Stimulated activated CD8-positive, alpha-beta memory T cell treated with anti-CD3 and anti-CD28 coated beads, Interleukin-4, amount 100 ng/mL, for 48 hours (primary cell): ENCODE measurements around the gene TBX18.

ENCODE experiments used
- DNase-seq: peaks from one replicate; pipeline ENCODE4 v3.0.0-alpha.2; 2020

Gene TBX18

DNA sequence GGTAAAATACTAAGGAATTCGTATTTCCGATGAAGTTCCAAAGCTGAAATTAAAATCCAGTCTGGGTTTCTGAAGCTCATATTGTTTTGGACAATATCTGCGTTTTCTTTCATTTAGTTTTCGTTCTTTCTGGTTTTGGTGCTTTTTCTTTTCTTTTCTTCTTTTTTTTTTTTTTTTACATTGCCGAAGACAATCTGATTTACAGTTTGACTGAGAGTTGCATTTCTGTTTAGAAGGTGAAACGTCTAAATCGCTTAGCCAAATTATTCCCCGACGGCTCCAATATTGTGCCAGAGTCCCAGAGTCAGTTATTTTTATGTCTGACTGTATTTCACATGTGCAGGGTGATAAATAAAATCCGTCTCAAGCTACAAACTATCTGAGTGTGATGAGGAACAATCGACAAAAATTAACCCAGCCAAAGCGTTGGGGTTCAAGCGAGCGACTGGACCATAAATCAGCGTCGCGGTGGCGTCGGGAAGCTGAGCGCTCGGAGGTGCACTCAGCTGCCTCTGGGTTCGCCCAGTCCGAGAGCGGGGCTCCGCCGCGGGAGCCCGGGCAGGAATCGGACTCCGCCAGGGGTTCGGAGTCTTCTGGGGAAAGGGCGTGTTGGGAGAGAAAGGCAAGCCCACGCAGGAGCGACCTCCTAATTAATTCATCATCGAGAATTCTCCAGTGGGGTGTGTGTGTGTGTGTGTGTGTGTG lies 8.2 kb upstream of the TBX18 start:
- no peak for DNase-seq

DNA sequence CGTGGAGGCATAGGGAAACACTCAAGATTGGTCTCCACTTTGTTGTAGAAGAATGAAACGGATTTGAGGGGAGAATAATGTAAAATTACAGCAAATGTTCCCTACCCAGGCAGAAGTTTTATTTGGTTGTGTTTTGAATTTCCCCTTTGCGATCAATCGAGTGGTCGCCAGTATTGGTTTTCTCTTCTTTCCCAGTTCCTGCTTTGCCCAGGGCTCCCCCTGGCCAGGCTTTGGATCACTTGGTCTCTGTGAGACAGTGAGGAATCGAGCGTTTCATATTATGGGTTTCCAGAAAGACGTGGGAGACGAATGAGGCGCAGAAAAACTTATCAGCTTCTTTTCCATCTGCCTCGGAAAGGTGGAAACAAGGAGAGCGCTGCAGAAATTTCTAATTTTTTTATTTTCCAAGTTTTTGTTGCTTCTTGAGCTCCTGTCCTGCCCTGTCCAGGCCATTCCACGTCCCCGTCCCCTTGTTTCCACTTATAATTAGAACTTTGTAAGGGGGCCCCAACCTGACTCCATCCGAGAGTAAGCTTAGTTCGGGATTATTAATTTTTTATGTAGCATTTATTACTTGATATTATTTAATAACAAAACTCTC lies 7.5 kb upstream of the TBX18 start:
- DNase-seq: no peak

DNA sequence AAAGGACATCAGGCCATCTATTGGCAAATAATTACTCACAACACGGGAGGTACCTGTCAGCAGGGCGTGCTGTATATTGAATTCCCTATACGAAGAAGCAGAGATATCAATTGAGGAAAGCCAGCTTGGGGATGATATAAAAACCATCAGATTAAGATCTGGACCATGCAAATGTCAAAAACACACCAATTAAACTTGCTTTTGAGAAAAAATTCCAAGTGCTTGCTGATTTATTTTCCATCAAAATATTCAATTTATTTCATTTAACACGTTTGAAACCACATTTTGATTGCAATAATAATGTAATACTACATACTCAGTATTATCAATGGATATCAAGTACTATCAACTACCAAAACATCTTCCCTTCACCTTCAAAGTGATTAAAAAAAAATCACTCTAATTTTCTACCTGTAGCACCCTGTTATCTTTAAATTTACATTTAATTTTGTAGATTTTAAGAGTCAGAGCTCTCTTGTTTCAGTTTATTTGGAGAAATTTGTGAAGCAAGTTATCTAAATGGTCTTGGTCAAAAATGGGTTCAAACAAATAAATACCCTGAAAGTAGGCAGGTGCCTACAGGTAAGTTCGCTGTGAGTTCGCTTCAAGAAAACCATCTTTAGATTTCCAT lies 6.8 kb upstream of the TBX18 start:
- DNase-seq: no peak

DNA sequence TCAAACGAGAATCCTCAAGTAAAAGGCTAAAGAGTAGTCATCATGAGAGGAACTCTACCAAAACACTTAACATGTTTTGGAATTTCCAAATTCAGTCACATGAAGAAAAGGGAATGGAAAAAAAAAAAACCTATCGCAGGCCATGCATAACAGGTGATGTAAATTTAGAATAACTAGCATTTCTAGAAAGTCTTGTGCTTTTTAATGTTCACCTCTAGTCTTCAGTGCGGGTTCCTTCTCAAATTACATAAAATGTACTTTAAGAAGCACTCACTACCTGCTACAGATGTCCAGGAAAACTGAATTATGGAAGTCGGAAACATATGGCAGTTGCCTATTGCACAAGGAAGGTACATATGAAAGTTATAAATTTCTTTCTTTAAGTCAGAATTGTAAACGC lies 6.1 kb upstream of the TBX18 start:
- no peak for DNase-seq

DNA sequence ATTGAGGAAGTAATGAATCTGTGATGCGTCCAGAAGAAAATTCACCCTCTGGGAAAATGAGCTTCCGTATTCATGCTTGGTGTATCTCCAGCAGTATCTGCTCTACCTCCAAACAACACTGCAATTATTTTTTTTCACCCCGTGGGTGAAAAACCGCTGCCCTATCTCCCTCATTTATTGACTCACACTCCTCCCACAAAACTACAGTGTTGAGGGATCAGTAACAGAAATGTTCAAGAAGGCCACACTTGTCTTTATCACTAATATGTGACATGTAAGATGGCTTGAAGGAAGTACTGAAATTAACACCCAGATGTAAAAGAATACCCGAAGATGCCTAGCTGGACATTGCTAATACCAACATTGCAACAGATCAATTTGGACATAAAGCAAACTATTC lies 4.9 kb upstream of the TBX18 start:
- no peak for DNase-seq

DNA sequence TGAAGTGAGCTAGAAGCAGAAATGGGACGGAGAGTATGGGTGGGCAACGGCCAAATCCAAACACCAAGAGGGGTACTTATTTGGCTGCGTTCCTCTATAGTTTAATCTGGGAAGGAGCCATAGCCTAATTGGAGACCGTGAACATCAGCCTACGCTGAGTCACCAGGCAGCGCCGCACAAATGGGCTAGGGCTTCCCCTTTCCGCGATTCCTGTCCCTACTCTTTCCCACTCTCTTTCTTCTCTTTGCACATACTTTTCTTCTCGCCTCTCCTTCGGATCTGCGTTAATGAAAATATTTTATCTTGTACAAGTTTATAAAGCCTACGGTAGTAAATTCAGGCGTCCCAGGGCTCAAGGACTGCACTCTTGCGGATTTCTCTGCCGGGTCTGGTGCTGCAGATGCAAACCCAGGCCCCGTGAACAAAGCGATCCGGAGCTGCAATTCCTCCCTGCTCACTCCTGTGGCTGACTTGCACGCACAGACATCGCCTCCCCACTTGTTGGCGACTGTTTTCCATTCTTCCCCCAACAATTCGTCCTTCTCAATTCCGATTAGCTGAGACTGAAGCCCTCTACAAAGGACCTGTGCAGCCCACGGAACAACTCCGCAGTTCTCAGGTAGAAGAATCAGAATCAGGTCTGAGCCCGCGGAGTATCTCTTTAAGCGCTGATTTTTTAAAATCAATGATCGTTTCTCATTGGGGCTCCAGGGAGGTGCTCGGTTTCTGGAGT lies 4.2 kb upstream of the TBX18 start:
- no peak for DNase-seq

DNA sequence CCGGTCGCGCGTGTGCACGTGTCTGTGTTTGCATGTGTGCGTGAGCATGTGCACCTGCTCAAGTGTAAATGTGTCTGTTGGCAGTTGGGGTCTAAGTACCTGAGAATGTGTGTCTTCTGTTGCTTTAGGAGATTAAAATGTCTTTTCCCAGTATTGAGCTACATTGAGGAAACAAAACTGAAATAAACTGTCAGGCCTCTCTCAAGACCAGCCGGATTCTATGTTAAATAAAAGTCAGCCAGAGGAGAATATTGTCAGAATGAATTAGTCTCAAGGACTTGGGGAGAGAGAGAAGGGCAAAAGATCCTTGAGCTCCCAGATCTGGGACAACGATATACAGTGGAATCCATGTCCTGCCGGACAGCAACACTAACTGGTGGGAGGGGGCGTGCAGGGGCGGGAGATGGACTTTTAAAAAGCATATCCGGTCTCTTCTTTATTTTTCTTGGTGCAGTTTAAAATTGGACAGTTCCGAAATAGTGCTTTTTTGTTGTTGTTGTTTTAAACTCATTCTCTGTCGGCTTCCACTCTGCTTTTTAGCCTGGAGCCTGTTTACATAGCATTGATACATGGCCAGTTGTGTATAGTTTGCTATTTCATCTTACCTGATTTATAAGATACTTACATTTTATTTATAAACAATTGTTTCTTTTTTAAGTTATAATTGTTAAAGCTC lies 3.3 kb upstream of the TBX18 start:
- no peak for DNase-seq

DNA sequence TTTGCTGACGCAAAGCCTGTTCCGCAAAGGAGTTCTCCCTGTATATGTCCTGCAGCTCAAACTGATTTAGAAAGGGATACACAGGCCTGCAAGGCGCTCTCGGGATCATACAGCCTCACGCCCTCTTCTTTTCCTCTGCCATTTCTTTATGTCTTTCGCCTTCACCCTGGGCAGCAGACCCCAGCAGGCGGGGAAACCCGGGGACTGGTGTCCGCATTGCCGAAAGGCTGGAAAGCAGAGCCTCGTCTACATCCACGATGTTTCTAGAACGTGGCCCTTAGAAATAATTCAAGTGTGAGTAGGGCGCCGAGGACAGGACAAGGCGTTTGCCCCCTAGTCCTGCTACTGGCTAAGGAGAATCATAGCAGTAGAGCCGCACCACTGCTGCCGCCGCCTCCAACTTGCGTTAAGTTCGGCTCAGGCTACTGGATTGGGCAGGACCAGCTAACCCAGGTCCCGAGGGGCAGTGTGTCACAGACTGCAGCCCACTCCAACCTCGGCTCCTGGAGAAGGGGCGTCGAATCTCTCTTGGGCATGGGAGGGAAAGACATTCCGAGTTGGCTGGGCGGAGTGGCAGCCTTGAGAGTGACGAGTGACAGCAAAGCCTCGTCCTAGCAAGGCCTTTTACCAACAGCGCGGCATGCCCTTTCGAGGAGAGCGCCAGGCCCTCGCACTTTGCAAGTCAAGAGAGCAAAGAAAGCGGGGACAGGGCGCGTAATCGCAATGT lies 2.6 kb upstream of the TBX18 start:
- DNase-seq: no peak

DNA sequence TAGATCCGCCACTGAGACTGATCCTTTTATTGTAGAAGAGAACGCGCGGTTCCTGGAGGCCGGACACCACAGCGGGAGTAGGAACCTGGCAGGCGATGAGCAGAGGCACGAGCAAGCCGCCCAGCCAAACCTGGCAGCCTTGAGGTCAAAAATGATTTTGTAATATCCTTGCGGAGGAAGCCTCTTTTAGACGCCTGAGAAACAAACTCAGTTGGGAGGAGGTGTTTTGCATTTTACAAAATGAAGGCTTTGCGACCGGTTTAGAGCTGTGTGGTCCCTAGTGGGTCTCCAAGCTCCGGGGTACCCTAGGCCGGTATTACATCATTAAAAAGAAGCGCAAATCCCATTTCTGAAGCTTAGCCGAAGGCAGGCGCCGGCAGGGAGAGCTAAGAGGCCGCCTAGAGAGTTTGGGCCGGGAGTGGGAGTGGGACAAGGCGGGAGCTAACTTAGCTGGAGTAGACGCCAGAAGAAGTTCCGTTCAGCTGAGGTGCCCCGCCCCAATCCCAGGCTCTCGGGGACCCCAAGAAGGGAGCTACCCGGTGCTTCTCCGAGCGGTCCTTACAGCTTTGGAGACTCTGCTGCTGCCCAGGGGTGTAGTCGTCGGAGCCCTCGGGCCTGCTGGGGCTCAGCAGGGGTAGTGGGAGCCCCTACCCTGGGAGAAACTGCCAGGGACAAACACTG lies 1.9 kb upstream of the TBX18 start:
- DNase-seq: no peak

DNA sequence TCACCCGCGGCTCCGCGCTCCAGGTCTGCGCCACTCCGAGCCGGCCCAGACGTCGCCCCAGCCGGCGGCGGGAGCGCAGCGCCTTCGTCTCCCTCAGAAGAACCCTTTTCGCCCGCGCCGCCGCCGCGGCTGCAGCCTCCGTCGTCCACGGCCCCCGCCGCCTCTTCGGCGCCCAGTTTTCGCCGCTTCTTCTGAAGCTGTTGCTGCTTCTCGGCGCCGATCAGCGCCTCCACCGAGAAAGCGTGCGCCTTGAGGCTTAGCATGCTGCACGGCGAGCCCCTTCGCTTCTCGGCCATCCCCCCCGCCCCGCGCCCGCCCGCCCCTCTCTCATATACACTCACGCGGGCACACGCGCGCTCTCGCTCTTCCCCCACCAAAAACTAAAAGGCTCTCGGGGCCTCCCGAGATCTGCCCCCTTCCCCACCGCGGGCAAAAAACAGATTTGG lies 489 bp downstream of the TBX18 start:
- DNase-seq: peak; percentile 24

DNA sequence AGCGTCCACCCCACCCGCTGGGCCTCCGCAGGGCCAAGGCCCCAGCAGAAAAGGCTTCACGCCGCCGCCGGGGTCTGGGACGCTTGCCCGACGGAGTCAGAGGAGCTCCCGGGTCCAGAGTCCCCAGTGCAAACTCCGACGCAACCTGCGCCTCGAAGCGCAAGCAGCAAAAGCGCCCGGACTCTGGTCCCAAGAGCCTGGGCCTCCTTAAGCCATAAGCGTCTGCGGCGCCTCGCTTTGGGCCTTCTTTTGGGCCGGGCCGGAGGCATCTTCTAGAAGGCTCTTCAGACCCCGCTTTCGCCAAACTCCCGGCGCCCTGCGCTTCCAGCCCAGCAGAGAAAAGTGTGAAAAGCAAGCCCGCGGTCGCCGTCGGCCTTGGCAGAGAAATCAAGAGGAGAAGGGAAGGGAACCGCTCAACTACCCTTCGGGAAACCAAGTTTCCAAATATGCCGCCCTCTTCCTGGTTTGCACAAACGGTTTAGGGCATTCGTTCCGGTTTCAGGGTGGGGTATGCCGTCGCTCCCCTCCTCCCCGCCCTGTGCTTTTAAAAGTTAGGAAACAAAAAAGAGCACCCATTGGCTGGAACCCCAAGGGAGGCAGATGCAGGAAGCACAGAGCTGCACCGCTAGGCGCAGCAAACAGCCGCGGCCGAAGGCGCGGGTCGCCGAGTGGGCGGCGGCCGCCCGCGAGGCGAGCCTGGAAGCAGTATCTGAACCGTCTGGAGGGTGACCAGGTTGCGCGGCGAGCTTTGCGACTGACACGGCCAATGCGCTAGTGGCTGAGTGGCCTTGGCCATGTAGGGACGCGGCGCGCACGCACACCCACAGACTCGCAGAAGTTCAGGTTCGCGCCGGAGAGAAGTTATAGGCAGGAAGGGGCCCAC lies 1.2 kb downstream of the TBX18 start:
- no peak for DNase-seq

DNA sequence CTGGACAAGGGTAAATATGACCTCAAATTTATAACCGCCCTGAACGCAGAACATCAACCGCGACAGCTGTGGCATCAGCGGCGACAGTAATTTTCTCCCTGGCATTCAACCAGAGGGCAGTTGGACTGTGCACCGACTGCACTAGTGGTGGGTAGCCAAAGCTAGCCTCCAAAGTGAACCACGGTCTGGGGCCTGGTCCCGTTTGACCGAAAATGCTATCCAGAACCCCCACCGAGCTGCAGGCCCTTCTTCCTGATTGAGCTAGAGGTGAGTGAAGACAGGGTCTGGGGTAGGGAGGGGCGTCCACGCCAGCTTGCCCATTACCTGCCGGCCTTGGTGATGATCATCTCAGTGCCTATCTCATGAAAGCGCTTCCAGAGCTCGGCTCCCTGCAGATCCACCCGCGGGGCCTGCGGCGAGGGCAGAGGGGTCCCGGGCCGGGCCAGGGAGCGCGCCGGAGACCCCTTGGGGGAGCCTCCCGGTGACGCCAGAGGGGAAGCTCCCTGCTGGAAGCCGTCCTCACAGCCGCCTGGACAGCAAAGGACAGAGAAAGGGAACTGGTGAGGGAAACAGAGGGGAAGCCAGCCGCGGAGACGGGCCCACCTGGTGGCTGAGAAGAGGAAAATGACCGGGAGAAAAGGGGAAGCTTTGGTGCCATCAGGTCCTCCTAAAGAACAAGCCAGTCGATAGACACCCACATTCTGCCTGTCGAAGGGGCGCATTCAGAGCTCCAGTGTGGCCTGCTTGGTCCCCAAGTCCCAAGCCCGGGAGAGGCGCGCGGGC lies 2.0 kb downstream of the TBX18 start:
- no peak for DNase-seq

DNA sequence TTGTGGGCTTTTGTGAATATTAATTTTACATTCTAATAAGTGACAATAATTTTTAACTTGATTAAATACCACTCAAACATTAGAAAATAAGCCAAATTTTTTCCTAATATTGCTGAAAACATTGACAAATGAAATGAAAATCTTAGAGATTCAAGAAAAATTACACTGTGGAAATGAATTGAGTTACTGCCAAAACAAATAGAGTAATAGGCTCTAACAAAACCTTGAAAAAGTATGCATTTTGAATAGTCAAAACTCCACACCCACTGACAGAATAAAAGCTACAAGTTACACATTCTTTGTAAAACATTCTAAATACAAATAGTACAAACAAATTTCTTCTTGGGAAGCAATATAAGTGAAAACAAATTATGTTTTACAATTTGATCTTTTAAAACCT lies 5.9 kb downstream of the TBX18 start:
- DNase-seq: no peak

DNA sequence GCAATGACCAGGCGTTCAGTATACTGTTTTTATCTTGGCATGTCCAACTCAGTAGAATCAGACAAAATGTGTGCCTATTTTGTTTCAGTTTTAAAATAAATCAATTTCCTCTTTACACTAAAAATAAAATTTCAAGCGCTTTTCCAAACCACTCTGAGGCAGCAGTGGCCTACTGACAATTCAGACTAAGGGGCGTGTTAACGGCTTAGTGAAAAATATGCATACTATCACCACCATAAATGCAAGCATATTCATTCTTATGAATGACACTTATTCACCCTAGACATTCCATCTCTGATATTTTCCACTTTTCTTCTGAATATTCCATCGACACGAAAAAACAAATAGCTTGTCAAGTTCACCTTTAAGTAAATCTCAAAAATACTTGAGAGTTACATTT lies 7.5 kb downstream of the TBX18 start:
- no peak for DNase-seq

DNA sequence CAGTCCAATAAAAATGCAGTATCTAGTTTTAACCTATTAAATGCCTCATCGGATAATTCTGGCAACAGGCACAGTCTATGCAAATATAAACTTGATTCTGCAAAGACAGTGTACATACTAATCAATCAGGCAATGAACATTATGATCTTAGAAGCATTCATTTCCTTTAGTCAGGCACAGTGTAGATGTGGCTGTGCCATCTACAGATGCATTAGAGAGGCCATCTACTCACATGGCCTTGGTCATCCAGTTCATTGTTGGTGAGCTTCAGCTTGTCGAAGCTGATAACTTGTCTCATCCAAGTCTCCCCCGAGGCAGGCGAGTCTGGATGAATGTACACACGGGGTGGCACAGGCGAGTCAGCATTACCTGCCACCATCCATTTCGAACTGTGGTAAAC lies 7.9 kb downstream of the TBX18 start:
- DNase-seq: no peak

DNA sequence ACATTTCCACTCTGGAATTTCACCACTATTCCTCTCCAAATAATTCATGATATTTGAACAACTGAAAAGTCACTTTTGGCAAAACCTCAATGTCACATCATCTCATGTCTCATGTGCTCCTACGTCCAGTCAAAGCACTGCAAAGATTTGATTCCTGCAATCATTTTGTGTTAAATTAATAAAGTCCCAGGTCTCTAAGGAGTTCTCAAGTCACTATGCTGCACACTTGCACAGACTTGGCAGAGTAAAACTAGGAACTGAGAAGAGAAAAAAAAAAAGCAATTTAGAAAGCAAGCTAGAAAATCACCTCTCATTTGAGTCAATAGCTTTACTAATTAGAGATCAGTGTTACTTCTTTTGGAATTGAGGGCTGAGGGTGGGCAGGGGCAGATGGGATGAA lies 11.2 kb downstream of the TBX18 start:
- no peak for DNase-seq

DNA sequence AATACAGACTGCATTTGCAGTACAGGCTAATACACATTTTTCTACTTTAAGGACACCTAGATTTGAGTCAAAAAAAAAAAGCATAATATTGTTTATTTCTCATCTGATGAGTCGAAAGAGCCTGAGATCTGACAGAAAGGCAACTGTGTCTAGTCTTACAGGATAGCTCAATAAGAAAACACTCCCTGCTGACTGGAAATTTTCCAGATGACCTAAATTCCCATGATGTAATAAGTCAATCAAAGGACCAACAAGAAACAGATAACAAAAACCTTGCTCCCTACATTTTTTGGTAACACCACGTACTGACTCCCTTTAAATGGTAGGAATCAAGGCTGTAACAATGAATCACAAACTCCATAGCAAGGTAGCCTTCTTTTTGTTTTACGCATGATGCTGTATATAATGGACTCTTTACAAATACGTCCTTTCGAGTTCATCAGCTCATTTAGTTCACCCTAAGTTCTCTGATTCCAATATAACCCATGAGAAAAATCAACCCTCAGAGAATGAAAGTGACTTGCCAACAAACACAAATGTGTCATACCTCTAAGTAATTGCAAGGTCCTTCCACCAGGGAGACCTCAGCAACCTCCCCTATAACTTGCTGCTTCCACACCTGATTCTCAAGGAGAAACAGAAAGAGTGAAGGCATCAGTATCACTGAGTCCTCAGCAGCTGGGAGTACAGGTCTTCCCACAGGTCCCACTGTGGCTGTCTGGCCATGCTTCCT lies 12.1 kb downstream of the TBX18 start:
- DNase-seq: no peak

DNA sequence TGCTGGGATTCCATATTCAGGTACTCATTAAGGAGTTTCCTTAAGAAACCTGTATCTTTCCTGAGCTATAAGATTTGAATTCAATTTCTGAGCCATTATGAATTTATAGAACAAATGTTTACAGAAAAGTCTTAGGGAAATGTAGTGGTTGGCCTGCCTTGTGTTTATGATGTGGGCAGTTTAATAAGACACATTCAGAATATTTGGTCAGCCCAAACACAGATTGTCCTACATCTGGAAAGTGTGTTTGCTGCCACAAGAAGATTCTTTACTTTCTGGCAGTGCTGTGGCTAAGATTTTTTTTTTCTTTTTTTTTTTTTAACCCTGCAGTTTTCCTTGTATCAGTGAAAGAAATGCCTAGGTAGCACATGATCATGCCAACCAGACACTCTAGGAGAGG lies 15.2 kb downstream of the TBX18 start:
- DNase-seq: no peak

DNA sequence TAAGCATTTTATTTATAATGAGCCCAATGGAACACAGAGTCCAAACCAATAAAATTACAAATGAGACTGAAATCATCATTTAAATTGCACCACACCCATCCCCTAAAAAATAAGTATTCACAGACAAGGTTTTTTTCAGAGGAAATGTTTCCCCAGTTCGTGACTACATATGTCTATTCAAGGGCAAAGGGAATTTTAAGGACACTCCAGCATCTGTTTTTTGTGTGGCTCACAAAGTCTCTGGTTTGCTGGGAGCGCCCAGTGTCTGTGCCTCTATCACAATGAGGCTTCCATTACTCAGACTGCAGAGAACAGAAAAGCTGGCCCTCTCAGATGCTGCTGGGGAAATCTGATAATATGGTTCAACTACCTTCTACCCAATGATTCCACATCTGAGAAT lies 16.0 kb downstream of the TBX18 start:
- no peak for DNase-seq
